Liver (tissue), 9 donors: Measurements from ENCODE around the gene OMP. TPM values are rescaled to one million over a fixed set of nuclear protein-coding genes. Genes with fewer than 3 reads are reported as not detected.

ENCODE experiments used
- DNase-seq: peaks from one replicate; pipeline ENCODE4 v3.0.0-alpha.2; 2017; ENCODE audit warnings: low spot score
- H3K27ac ChIP-seq, 2 donors: one replicate each; pipeline ENCODE4 v1.7.0; 2013; ENCODE audit warnings: inconsistent platforms in 2 of 2, low read length in 2 of 2, control low read depth in 1 of 2, low read depth in 1 of 2, mild to moderate bottlenecking in 1 of 2
- H3K27me3 ChIP-seq, 4 donors: one replicate each; pipeline versions ENCODE4 v1.6.1 to v1.7.0; 2013; ENCODE audit warnings: low read length in 3 of 4, inconsistent platforms in 1 of 4, mild to moderate bottlenecking in 1 of 4, moderate library complexity in 1 of 4; ENCODE audit not compliant: control insufficient read depth in 4 of 4, insufficient read depth in 4 of 4
- H3K36me3 ChIP-seq, 4 donors: one replicate each; pipeline versions ENCODE4 v1.6.1 to v1.7.0; 2013; ENCODE audit warnings: low read length in 3 of 4, mild to moderate bottlenecking in 3 of 4, low read depth in 1 of 4, moderate library complexity in 1 of 4; ENCODE audit not compliant: control insufficient read depth in 4 of 4, insufficient read depth in 3 of 4
- H3K4me1 ChIP-seq, 4 donors: one replicate each; pipeline versions ENCODE4 v1.6.1 to v1.7.0; 2013; ENCODE audit warnings: low read length in 3 of 4, mild to moderate bottlenecking in 3 of 4, moderate library complexity in 1 of 4; ENCODE audit not compliant: control insufficient read depth in 4 of 4, insufficient read depth in 4 of 4
- H3K4me3 ChIP-seq, 3 donors: one replicate each; pipeline versions ENCODE4 v1.6.1 to v1.7.0; 2013; ENCODE audit warnings: low read length in 3 of 3, control low read depth in 1 of 3, low read depth in 1 of 3, mild to moderate bottlenecking in 1 of 3
- H3K9ac ChIP-seq, 2 donors: one replicate each; pipeline ENCODE4 v1.7.0; 2013; ENCODE audit warnings: low read length in 2 of 2, mild to moderate bottlenecking in 2 of 2, moderate library complexity in 2 of 2, control low read depth in 1 of 2, low read depth in 1 of 2
- H3K9me3 ChIP-seq, 4 donors: one replicate each; pipeline versions ENCODE4 v1.6.1 to v1.7.0; 2013; ENCODE audit warnings: low read length in 3 of 4; ENCODE audit not compliant: control insufficient read depth in 4 of 4
- CTCF ChIP-seq: fragments of 150-350 bp; IDR thresholded peaks from 2 replicates; pipeline ENCODE4 v1.5.1; 2017; ENCODE audit warnings: improper control_type of control experiment, low read depth, low read length; ENCODE audit not compliant: missing input control
- EGR1 ChIP-seq, 2 donors: IDR thresholded peaks; 2 replicates each; pipeline ENCODE4 v1.6.1; 2016 to 2018; ENCODE audit warnings: antibody characterized with exemption in 2 of 2, low read depth in 2 of 2
- FOXA1 ChIP-seq: IDR thresholded peaks from 2 replicates; pipeline ENCODE4 v1.6.1; 2016; ENCODE audit warnings: antibody characterized with exemption
- FOXA2 ChIP-seq: IDR thresholded peaks from 2 replicates; pipeline ENCODE4 v1.6.1; 2016; ENCODE audit warnings: antibody characterized with exemption
- GABPA ChIP-seq, 2 donors: IDR thresholded peaks in 1 of 2; conservative IDR thresholded peaks in 1 of 2; 2 replicates each; pipeline ENCODE4 v1.6.1; 2016; ENCODE audit warnings: antibody characterized with exemption in 2 of 2, mild to moderate bottlenecking in 1 of 2, moderate library complexity in 1 of 2
- HNF4A ChIP-seq, 2 donors: conservative IDR thresholded peaks; 2 replicates each; pipeline ENCODE4 v1.6.1; 2016; ENCODE audit warnings: antibody characterized with exemption in 2 of 2, mild to moderate bottlenecking in 2 of 2
- HNF4G ChIP-seq: IDR thresholded peaks from 2 replicates; pipeline ENCODE4 v1.6.1; 2016; ENCODE audit warnings: antibody characterized with exemption
- JUND ChIP-seq, 2 donors: IDR thresholded peaks; 2 replicates each; pipeline ENCODE4 v1.6.1; 2016; ENCODE audit warnings: antibody characterized with exemption in 2 of 2
- NR2F2 ChIP-seq: IDR thresholded peaks from 2 replicates; pipeline ENCODE4 v1.6.1; 2016; ENCODE audit warnings: antibody characterized with exemption
- RAD21 ChIP-seq, 2 donors: IDR thresholded peaks; 2 replicates each; pipeline ENCODE4 v1.6.1; 2016; ENCODE audit warnings: antibody characterized with exemption in 2 of 2, mild to moderate bottlenecking in 2 of 2
- REST ChIP-seq: IDR thresholded peaks from 2 replicates; pipeline ENCODE4 v1.6.1; 2016; ENCODE audit warnings: antibody characterized with exemption, mild to moderate bottlenecking
- RXRA ChIP-seq, 2 donors: IDR thresholded peaks; 2 replicates each; pipeline ENCODE4 v1.6.1; 2017 to 2018; ENCODE audit warnings: antibody characterized with exemption in 2 of 2, mild to moderate bottlenecking in 1 of 2
- SP1 ChIP-seq: IDR thresholded peaks from 2 replicates; pipeline ENCODE4 v1.6.1; 2018; ENCODE audit warnings: antibody characterized with exemption, mild to moderate bottlenecking
- TAF1 ChIP-seq: conservative IDR thresholded peaks from 2 replicates; pipeline ENCODE4 v1.6.1; 2016; ENCODE audit warnings: antibody characterized with exemption, mild to moderate bottlenecking
- YY1 ChIP-seq: IDR thresholded peaks from 2 replicates; pipeline ENCODE4 v1.6.1; 2016; ENCODE audit warnings: antibody characterized with exemption, mild to moderate bottlenecking
- WGBS: extraction: QIAGEN DNeasy Blood & Tissue Kit; methylation state at CpG from one replicate; pipeline ENCODE4 v1.1.7; 2013; 5-methylcytosine and 5-hydroxymethylcytosine counted together
- polyA plus RNA-seq, 2 donors: library from polyadenylated mRNA; stranded (reverse) in 1 of 2; unstranded in 1 of 2; fragments of 200-250 nt in 1 of 2; fragments of >200 nt in 1 of 2; fragmentation: Nextera tagmentation in 1 of 2; extraction: Ambion mirVana in 1 of 2; gene quantifications; one replicate each; pipeline versions ENCODE4 v1.2.1 to v1.2.3, GENCODE V29; 2013 to 2015
- total RNA-seq, 2 donors: library from RNA; depleted of rRNA; stranded (reverse); fragments of >200 nt; gene quantifications; one replicate each; pipeline ENCODE4 v1.2.3, GENCODE V29; 2014
- TF ChIP-seq, protein P1 (sequence below): IDR thresholded peaks from 2 replicates; pipeline ENCODE4 v1.6.1; 2016; ENCODE audit warnings: antibody characterized with exemption
- TF ChIP-seq, protein P2 (sequence below): IDR thresholded peaks from 2 replicates; pipeline ENCODE4 v1.6.1; 2016; ENCODE audit warnings: antibody characterized with exemption
- TF ChIP-seq, protein P3 (sequence below): IDR thresholded peaks from 2 replicates; pipeline ENCODE4 v1.6.1; 2016; ENCODE audit warnings: antibody characterized with exemption
- donor health status: healthy.
- donor health status: healthy.
- donor health status: healthy.
- donor health status: healthy.
- donor health status: healthy.

Gene OMP
- total and polyA plus RNA-seq, 4 donors, result 0.24 to 0.75 (median 0.65) TPM; not detected in 1

DNA sequence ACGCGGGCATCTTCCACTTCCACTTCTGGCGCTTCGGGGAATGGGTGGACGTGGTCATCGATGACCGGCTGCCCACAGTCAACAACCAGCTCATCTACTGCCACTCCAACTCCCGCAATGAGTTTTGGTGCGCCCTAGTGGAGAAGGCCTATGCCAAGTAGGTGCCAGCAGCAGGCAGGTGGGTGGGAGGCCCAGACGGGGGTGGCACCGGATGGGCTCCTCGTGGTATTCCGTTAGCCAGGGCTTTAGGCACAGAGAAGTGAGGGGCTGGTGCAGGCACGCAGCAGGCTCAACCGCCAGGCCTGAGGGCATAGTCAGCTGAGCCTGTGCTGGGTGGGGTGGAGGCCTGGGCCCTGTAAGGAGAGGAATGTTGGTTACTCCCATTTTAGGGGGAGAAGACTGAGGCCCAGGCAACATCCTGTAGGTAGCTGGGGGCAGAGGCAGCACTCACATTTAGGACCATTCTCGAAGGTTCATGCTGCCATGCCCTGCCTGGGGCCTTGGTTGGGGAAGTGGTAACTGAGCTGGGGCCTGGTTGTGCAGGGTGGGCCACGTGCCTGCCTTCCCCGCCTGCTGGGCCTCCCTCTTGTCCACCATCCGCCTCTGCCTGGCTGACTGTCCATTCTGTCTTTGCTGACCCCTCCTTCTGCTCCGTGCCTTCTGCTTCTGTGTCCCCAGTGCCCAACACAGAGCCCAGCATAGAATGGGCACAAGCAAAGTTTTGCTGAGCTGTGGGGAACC lies 10.2 kb downstream of the OMP start:
- peaks cover 0 to 36% (median 10%) of the 10 kb centered on the region in 4 donors for H3K36me3 ChIP-seq
- no peak for DNase-seq
- H3K27me3 ChIP-seq, result no peaks in the 10 kb centered on the region
- no peak overlapping the region for H3K9ac ChIP-seq
- TF ChIP-seq, protein P1, sequence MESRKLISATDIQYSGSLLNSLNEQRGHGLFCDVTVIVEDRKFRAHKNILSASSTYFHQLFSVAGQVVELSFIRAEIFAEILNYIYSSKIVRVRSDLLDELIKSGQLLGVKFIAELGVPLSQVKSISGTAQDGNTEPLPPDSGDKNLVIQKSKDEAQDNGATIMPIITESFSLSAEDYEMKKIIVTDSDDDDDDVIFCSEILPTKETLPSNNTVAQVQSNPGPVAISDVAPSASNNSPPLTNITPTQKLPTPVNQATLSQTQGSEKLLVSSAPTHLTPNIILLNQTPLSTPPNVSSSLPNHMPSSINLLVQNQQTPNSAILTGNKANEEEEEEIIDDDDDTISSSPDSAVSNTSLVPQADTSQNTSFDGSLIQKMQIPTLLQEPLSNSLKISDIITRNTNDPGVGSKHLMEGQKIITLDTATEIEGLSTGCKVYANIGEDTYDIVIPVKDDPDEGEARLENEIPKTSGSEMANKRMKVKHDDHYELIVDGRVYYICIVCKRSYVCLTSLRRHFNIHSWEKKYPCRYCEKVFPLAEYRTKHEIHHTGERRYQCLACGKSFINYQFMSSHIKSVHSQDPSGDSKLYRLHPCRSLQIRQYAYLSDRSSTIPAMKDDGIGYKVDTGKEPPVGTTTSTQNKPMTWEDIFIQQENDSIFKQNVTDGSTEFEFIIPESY, result no peak
- no peak for TF ChIP-seq SP1
- TF ChIP-seq RAD21 (IDR thresholded peaks at IDR 0.05), result no peak
- no peak for TF ChIP-seq RXRA (IDR thresholded peaks at IDR 0.05)
- no peak for TF ChIP-seq NR2F2
- TF ChIP-seq HNF4A (conservative IDR thresholded peaks at IDR 0.05), result no peak
- TF ChIP-seq TAF1, result no peak
- TF ChIP-seq REST, result no peak
- TF ChIP-seq CTCF, result no peak
- no peak for TF ChIP-seq GABPA (IDR thresholded peaks at IDR 0.05 in 1 of 2, conservative IDR thresholded peaks at IDR 0.05 in 1 of 2)
- TF ChIP-seq EGR1 (IDR thresholded peaks at IDR 0.05; ENCODE audit: low read depth in 2 of 2), result no peak
- TF ChIP-seq HNF4G, result no peak
- TF ChIP-seq FOXA2, result no peak
- no peak for TF ChIP-seq FOXA1
- TF ChIP-seq, protein P2, sequence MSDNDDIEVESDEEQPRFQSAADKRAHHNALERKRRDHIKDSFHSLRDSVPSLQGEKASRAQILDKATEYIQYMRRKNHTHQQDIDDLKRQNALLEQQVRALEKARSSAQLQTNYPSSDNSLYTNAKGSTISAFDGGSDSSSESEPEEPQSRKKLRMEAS, result no peak
- TF ChIP-seq JUND (IDR thresholded peaks at IDR 0.05), result no peak
- no peak for TF ChIP-seq YY1
- TF ChIP-seq, protein P3, sequence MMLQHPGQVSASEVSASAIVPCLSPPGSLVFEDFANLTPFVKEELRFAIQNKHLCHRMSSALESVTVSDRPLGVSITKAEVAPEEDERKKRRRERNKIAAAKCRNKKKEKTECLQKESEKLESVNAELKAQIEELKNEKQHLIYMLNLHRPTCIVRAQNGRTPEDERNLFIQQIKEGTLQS, result no peak
- WGBS, result 95% methylated on average over 20 of the region's 20 CpGs
- H3K4me3 ChIP-seq, result no peak overlapping the region
- no peaks in the 10 kb centered on the region for H3K9me3 ChIP-seq
- no peak overlapping the region for H3K27ac ChIP-seq
- H3K4me1 ChIP-seq, result peaks cover 0 to 13% (median 9%) of the 10 kb centered on the region in 4 donors
